DOHH2 (cell line): Measurements from ENCODE around the gene TAS2R19.

Experiments
- H3F3A ChIP-seq: fragments of 200-600 bp; sonication (generic), shearing (Covaris generic); 2 replicates; pipeline ENCODE4 v1.6.0; 2016; ENCODE audit warnings: antibody characterized with exemption, mild to moderate bottlenecking; ENCODE audit not compliant: control insufficient read depth, insufficient read depth
- H3K27ac ChIP-seq: fragments of 200-600 bp; sonication (generic); 2 replicates; pipeline ENCODE4 v1.5.1; 2014; ENCODE audit warnings: low read depth, mild to moderate bottlenecking, low read length, moderate library complexity
- H3K27me3 ChIP-seq: fragments of 200-600 bp; sonication (generic); 2 replicates; pipeline ENCODE4 v1.6.1; 2014; ENCODE audit warnings: mild to moderate bottlenecking, low read length, mixed read lengths; ENCODE audit not compliant: control insufficient read depth
- H3K36me3 ChIP-seq: fragments of 200-600 bp; sonication (generic); 2 replicates; pipeline ENCODE4 v1.6.1; 2014; ENCODE audit warnings: mild to moderate bottlenecking, low read length, moderate library complexity, mixed read lengths; ENCODE audit not compliant: control insufficient read depth
- H3K4me1 ChIP-seq: fragments of 200-600 bp; sonication (generic); 2 replicates; pipeline ENCODE4 v1.6.1; 2014; ENCODE audit warnings: mild to moderate bottlenecking, low read length, mixed read lengths; ENCODE audit not compliant: control insufficient read depth
- H3K4me2 ChIP-seq: fragments of 200-600 bp; sonication (generic); 2 replicates; pipeline ENCODE4 v1.6.0; 2014; ENCODE audit warnings: mild to moderate bottlenecking, low read length, moderate library complexity
- H3K4me3 ChIP-seq: fragments of 200-600 bp; sonication (generic); 2 replicates; pipeline ENCODE4 v1.5.1; 2014; ENCODE audit warnings: mild to moderate bottlenecking, low read length, mixed read lengths
- H3K79me2 ChIP-seq: fragments of 200-600 bp; sonication (generic); 2 replicates; pipeline ENCODE4 v1.6.1; 2014; ENCODE audit warnings: mild to moderate bottlenecking, low read length, mixed read lengths; ENCODE audit not compliant: control insufficient read depth
- H3K9me2 ChIP-seq: fragments of 200-600 bp; sonication (generic); replicated peaks from 2 replicates; pipeline ENCODE4 v1.6.1; 2014; ENCODE audit warnings: mild to moderate bottlenecking, low read length, mixed read lengths; ENCODE audit not compliant: control insufficient read depth
- H3K9me3 ChIP-seq: fragments of 200-600 bp; sonication (generic); 2 replicates; pipeline ENCODE4 v1.6.1; 2014; ENCODE audit warnings: antibody characterized with exemption, low read length, mixed read lengths; ENCODE audit not compliant: control insufficient read depth, insufficient read depth
- H4K20me1 ChIP-seq: fragments of 200-600 bp; sonication (generic); 2 replicates; pipeline ENCODE4 v1.6.0; 2014; ENCODE audit warnings: low read depth, mild to moderate bottlenecking, antibody characterized with exemption, low read length, moderate library complexity; ENCODE audit not compliant: control insufficient read depth, insufficient read depth
- EZH2phosphoT487 ChIP-seq: fragments of 200-600 bp; sonication (generic); IDR thresholded peaks from 2 replicates; pipeline ENCODE4 v1.6.1; 2017; ENCODE audit warnings: borderline replicate concordance, mild to moderate bottlenecking, antibody characterized with exemption, low read length, moderate library complexity, mixed read lengths
- TF ChIP-seq, protein P1 (sequence below): fragments of 200-600 bp; sonication (generic); IDR thresholded peaks from one replicate; pipeline ENCODE4 v1.5.1; 2014; ENCODE audit warnings: antibody characterized with exemption, mild to moderate bottlenecking, low read depth, low read length; ENCODE audit not compliant: poor library complexity, severe bottlenecking

Gene TAS2R19

DNA sequence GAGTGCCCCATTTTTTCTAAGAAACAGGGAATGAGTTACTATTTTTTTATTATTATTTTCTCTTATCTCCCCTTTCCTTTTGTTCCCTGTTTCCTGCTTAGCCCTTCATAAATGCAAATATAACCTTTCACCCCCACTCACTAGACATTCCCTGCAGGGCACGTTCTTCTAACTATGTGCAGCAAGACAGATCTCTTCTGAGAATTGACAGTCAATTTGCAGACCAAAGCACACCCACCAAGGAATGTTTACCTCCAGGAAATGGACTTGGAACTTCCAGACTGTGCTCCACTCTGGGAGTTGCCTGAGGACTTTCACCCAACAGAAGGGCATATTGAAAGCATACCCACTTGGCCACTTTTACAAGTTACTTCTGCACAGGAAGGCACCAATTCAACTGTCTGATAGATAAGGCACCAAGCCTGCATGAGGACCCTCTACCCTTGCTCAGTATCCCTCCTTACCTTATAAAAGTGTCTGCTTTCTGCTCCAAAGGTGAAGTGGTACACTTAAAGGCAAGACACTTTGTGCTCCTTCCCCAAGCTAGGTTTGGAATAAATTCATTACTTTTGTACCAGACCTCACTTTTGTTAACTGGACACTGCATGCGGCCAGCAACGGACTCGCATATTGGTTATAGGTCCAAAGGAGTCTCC lies 6.5 kb downstream of the TAS2R19 start:
- Histone ChIP-seq H3K36me3 (no peaks in the 10 kb centered on the region), H3K9me2 (no peaks in the 10 kb centered on the region), H3K27me3 (no peaks in the 10 kb centered on the region), H3K4me1 (no peaks in the 10 kb centered on the region), H3K4me3 (no peak overlapping the region), H3K27ac (no peak overlapping the region), H3K4me2 (no peak overlapping the region), H4K20me1 (no peaks in the 10 kb centered on the region), H3F3A (no peaks in the 10 kb centered on the region), H3K79me2 (no peaks in the 10 kb centered on the region), H3K9me3 (no peaks in the 10 kb centered on the region)
- no peak for TF ChIP-seq EZH2phosphoT487
- TF ChIP-seq, protein P1, sequence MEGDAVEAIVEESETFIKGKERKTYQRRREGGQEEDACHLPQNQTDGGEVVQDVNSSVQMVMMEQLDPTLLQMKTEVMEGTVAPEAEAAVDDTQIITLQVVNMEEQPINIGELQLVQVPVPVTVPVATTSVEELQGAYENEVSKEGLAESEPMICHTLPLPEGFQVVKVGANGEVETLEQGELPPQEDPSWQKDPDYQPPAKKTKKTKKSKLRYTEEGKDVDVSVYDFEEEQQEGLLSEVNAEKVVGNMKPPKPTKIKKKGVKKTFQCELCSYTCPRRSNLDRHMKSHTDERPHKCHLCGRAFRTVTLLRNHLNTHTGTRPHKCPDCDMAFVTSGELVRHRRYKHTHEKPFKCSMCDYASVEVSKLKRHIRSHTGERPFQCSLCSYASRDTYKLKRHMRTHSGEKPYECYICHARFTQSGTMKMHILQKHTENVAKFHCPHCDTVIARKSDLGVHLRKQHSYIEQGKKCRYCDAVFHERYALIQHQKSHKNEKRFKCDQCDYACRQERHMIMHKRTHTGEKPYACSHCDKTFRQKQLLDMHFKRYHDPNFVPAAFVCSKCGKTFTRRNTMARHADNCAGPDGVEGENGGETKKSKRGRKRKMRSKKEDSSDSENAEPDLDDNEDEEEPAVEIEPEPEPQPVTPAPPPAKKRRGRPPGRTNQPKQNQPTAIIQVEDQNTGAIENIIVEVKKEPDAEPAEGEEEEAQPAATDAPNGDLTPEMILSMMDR: no peak

DNA sequence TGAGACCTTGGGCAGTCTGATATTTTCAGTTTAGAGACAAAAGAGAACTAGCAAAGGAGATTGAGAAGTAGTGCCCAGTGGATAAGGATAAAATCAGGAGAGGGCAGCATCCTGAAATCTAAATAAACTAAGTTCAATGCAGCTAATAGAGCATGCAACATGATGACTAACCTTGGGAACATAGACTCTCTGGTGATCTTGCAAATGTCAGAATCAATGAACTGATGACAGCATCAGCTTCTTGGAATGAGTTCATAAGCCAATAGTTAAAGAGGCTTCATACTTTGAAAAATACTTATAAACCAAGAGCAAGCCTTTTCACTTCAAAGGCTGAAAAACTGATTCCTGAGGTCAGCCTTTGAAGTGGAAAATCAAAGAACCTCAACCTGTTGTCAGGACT lies 8.2 kb downstream of the TAS2R19 start:
- Histone ChIP-seq H3F3A (no peaks in the 10 kb centered on the region), H3K27ac (no peak overlapping the region), H3K4me2 (no peak overlapping the region), H4K20me1 (no peaks in the 10 kb centered on the region), H3K79me2 (no peaks in the 10 kb centered on the region), H3K36me3 (no peaks in the 10 kb centered on the region), H3K9me2 (no peaks in the 10 kb centered on the region), H3K4me3 (no peak overlapping the region), H3K27me3 (no peaks in the 10 kb centered on the region), H3K9me3 (no peaks in the 10 kb centered on the region), H3K4me1 (no peaks in the 10 kb centered on the region)
- TF ChIP-seq, protein P1: no peak
- TF ChIP-seq EZH2phosphoT487: no peak

DNA sequence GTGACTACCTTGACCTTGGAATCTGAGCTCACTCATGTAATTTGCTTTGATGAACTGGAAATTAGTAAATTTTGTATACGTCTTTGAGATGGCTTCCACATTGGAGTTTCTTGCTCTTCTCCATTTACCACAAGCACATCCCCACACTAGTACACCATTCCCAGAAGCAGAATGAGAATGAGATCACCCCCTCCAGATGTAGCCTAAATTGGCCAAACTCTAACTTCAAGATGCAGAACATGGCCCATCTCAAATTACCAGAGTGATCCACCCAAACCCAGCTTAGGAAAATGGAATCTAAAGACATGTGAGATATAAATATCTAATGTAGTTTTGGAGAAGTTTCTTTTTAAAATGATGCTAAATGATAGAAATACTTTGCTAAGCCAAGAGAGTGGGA lies 14.8 kb downstream of the TAS2R19 start:
- H4K20me1 ChIP-seq: no peaks in the 10 kb centered on the region
- no peak overlapping the region for H3K27ac ChIP-seq
- no peaks in the 10 kb centered on the region for H3K9me3 ChIP-seq
- H3K4me3 ChIP-seq: no peak overlapping the region
- H3F3A ChIP-seq: no peaks in the 10 kb centered on the region
- no peak for TF ChIP-seq EZH2phosphoT487
- TF ChIP-seq, protein P1: no peak
- H3K4me2 ChIP-seq: no peak overlapping the region
- no peaks in the 10 kb centered on the region for H3K79me2 ChIP-seq
- H3K36me3 ChIP-seq: no peaks in the 10 kb centered on the region
- H3K27me3 ChIP-seq: no peaks in the 10 kb centered on the region
- no peaks in the 10 kb centered on the region for H3K9me2 ChIP-seq
- no peaks in the 10 kb centered on the region for H3K4me1 ChIP-seq
